ENCODE results near the gene EYA2.

GRCh38 chr20:47127546-47127945, 232.9 kb downstream of the EYA2 start:
- no peak for TF ChIP-seq CTCF (IDR thresholded peaks at IDR 0.05)
- no peak for TF ChIP-seq POLR2A (IDR thresholded peaks at IDR 0.05)
- no peak for TF ChIP-seq POLR2AphosphoS5 (IDR thresholded peaks at IDR 0.05; ENCODE audit: insufficient read depth in 1 of 2, low read depth in 1 of 2)
